ENCODE data around the gene ASPSCR1. TPM values are rescaled to one million over a fixed set of nuclear protein-coding genes. Genes with fewer than 3 reads are reported as not detected.

ASPSCR1 gene
- total RNA-seq, 2 experiments from 2014 or later, result 77.8 to 89.1 TPM

DNA sequence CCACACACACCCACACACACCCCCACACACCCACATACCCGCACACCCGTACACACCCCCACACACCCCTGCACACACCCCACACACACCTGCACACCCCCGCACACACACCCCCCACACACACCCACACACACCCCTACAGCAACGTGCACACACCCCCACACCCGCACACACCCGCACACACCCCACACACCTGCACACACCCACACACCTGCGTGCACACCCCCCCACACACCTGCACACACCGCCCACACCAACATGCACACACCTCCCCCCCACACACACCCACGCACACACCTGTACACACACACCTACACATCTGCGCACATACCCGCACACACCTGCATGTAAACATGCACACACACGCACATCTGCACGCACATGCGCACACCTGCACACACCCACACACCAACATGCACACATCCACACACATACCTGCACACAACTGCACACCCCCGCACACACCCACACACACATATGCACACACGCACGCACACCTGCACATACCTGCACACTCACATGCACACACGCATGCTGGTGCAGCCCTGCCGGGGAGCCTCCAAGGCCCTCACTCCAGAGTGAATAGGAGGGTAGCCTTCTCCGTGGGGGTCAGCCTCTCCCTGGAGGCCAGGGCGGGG, 7.5 kb downstream of the ASPSCR1 start:
- Histone ChIP-seq H2AFZ (ENCODE audit: low read length) (no peak overlapping the region), H3K27ac (ENCODE audit: low read depth, low read length, poor library complexity, severe bottlenecking) (no peak overlapping the region), H3K9me2 (ENCODE audit: insufficient read depth, low read length) (no peaks in the 10 kb centered on the region), H3K4me3 (ENCODE audit: low read depth, low read length, poor library complexity, severe bottlenecking) (no peak overlapping the region), H3K9me3 (ENCODE audit: low read length) (no peaks in the 10 kb centered on the region), H3K79me2 (ENCODE audit: insufficient read depth, low read depth, low read length) (no peaks in the 10 kb centered on the region), H3K36me3 (ENCODE audit: insufficient read depth, low read length) (peaks cover 41% of the 10 kb centered on the region), H3K4me2 (ENCODE audit: low read length) (no peak overlapping the region), H3K4me1 (ENCODE audit: insufficient read depth, low read length, poor library complexity, severe bottlenecking) (no peaks in the 10 kb centered on the region), H4K20me1 (ENCODE audit: insufficient read depth, low read length) (no peaks in the 10 kb centered on the region)
- intact Hi-C loops (cut with micrococcal nuclease; ENCODE audit: unreplicated experiment), result no loop called here
- ChIA-PET CTCF (ENCODE audit: unreplicated experiment) (no interaction called here), POLR2A (no interaction called here)
- BruUV-seq (replicated peaks), result no TSS peak
- TF ChIP-seq, protein P1, sequence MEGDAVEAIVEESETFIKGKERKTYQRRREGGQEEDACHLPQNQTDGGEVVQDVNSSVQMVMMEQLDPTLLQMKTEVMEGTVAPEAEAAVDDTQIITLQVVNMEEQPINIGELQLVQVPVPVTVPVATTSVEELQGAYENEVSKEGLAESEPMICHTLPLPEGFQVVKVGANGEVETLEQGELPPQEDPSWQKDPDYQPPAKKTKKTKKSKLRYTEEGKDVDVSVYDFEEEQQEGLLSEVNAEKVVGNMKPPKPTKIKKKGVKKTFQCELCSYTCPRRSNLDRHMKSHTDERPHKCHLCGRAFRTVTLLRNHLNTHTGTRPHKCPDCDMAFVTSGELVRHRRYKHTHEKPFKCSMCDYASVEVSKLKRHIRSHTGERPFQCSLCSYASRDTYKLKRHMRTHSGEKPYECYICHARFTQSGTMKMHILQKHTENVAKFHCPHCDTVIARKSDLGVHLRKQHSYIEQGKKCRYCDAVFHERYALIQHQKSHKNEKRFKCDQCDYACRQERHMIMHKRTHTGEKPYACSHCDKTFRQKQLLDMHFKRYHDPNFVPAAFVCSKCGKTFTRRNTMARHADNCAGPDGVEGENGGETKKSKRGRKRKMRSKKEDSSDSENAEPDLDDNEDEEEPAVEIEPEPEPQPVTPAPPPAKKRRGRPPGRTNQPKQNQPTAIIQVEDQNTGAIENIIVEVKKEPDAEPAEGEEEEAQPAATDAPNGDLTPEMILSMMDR (conservative IDR thresholded peaks at IDR 0.05; ENCODE audit: low read length), result no peak
- TF ChIP-seq EZH2phosphoT487 (IDR thresholded peaks at IDR 0.05; ENCODE audit: borderline replicate concordance, low read depth, low read length), result no peak
- no peak for DNase-seq (ENCODE audit: low spot score)

DNA sequence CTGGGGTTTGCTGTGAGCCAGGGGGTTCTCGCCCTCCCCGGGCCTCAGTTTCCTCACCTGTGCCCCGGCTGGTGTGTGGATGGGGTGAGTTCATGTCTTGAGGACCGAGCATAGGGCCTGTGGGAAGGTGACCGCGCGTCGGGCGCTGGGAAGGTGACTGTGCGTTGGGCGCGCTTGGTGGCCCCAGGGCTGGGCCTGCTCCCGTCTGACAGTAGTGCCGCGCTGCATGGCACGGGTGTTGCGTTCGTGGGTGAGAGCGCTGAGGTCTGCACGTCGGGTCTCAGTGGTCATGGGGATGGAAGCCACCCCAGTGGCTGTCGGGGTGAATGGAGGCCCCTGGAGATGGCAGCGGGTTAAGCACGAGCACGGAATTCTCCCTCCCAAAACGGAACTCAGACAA, 9.2 kb downstream of the ASPSCR1 start:
- Histone ChIP-seq H3K79me2 (ENCODE audit: insufficient read depth, low read depth, low read length) (no peaks in the 10 kb centered on the region), H3K9me2 (ENCODE audit: insufficient read depth, low read length) (no peaks in the 10 kb centered on the region), H3K4me3 (ENCODE audit: low read depth, low read length, poor library complexity, severe bottlenecking) (no peak overlapping the region), H3K9me3 (ENCODE audit: low read length) (no peaks in the 10 kb centered on the region), H2AFZ (ENCODE audit: low read length) (no peak overlapping the region), H3K27ac (ENCODE audit: low read depth, low read length, poor library complexity, severe bottlenecking) (no peak overlapping the region), H3K4me2 (ENCODE audit: low read length) (no peak overlapping the region), H3K4me1 (ENCODE audit: insufficient read depth, low read length, poor library complexity, severe bottlenecking) (no peaks in the 10 kb centered on the region), H4K20me1 (ENCODE audit: insufficient read depth, low read length) (no peaks in the 10 kb centered on the region), H3K36me3 (ENCODE audit: insufficient read depth, low read length) (peaks cover 34% of the 10 kb centered on the region)
- ChIA-PET CTCF (ENCODE audit: unreplicated experiment) (no interaction called here), POLR2A (no interaction called here)
- TF ChIP-seq, protein P1 (conservative IDR thresholded peaks at IDR 0.05; ENCODE audit: low read length), result no peak
- no peak for TF ChIP-seq EZH2phosphoT487 (IDR thresholded peaks at IDR 0.05; ENCODE audit: borderline replicate concordance, low read depth, low read length)
- BruUV-seq (replicated peaks), result no TSS peak
- no peak for DNase-seq (ENCODE audit: low spot score)
- intact Hi-C loops (cut with micrococcal nuclease; ENCODE audit: unreplicated experiment), result no loop called here

DNA sequence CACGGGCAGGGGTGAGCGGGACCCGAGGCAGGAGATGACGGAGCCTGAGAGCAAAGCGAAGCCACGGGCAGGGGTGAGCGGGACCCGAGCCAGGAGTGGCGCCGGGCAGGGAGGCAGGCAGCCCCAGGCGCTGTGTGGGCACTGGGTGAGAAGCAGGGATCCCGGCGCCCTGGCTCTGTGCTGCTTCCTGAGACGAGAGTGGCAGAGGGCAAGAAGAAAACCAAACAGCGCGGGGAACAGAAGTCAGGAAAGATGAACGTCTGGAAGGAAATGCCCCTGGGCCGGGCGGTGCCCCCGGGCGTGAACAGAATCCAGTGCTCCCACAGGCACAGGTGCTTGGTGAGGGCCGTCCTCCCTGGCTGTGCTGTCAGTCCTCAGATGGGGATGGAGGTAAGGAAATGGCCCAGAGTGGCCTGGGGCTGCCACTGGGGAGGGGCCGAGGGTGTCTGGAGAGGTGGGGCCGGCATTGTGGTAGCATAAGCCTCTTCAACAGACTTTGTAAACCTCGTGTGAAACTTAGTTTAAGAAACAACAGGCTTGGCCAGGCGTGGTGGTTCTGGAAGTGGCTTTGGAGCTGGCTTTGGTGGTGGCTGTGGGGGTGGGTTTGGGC, 9.8 kb downstream of the ASPSCR1 start:
- POLR2A ChIA-PET, result no interaction called here

More for the DNA sequence above, 9.8 kb downstream of the ASPSCR1 start:
- Histone ChIP-seq H3K9me3 (ENCODE audit: low read length) (no peaks in the 10 kb centered on the region), H3K9me2 (ENCODE audit: insufficient read depth, low read length) (no peaks in the 10 kb centered on the region), H3K36me3 (ENCODE audit: insufficient read depth, low read length) (peaks cover 34% of the 10 kb centered on the region), H4K20me1 (ENCODE audit: insufficient read depth, low read length) (no peaks in the 10 kb centered on the region), H3K4me3 (ENCODE audit: low read depth, low read length, poor library complexity, severe bottlenecking) (no peak overlapping the region), H3K4me2 (ENCODE audit: low read length) (no peak overlapping the region), H2AFZ (ENCODE audit: low read length) (no peak overlapping the region), H3K79me2 (ENCODE audit: insufficient read depth, low read depth, low read length) (no peaks in the 10 kb centered on the region), H3K27ac (ENCODE audit: low read depth, low read length, poor library complexity, severe bottlenecking) (no peak overlapping the region), H3K4me1 (ENCODE audit: insufficient read depth, low read length, poor library complexity, severe bottlenecking) (no peaks in the 10 kb centered on the region)
- no peak for DNase-seq (ENCODE audit: low spot score)
- TF ChIP-seq, protein P1 (conservative IDR thresholded peaks at IDR 0.05; ENCODE audit: low read length), result no peak
- intact Hi-C loops (cut with micrococcal nuclease; ENCODE audit: unreplicated experiment), result no loop called here
- CTCF ChIA-PET (ENCODE audit: unreplicated experiment), result no interaction called here
- BruUV-seq (replicated peaks), result no TSS peak
